H1 (cell line): ENCODE measurements around the gene MTARC2. TPM values are rescaled to one million over a fixed set of nuclear protein-coding genes. Genes with fewer than 3 reads are reported as not detected.

Experiments used
- CTCF ChIA-PET: fragments of 300-600 bp; sonication (Branson Sonifier 250); formaldehyde crosslinking; loops from one replicate; lab custom pipeline; 2021; ENCODE audit not compliant: partially characterized antibody; lab: Charles Lee
- POLR2A ChIA-PET: fragments of 300-600 bp; sonication (Branson Sonifier 250); formaldehyde crosslinking; loops from one replicate; lab custom pipeline; 2021; ENCODE audit warnings: inconsistent platforms; ENCODE audit not compliant: partially characterized antibody; lab: Charles Lee
- DNase-seq, 2 experiments: peaks; one replicate each; pipeline versions ENCODE4 v3.0.0 to v3.0.0-alpha.2; 2010 to 2022; ENCODE audit warnings: low spot score in 2 of 2, low read depth in 1 of 2, mixed read lengths in 1 of 2
- FAIRE-seq: peaks from 2 replicates; lab custom pipeline; 2011; peaks lifted over from hg19 to GRCh38; lab: Jason Lieb, UNC
- H2AFZ ChIP-seq: 2 replicates; pipeline ENCODE4 v1.8.1; 2012; ENCODE audit warnings: low read length, inconsistent platforms
- H2AK5ac ChIP-seq: 2 replicates; pipeline ENCODE4 v1.6.1; 2013; ENCODE audit warnings: low read depth, low read length
- H2BK120ac ChIP-seq: replicated peaks from 2 replicates; pipeline ENCODE3; 2013; ENCODE audit warnings: low read depth, low read length, inconsistent platforms
- H2BK12ac ChIP-seq: 2 replicates; pipeline ENCODE4 v1.6.1; 2013; ENCODE audit warnings: low read depth, low read length
- H2BK15ac ChIP-seq: 2 replicates; pipeline ENCODE4 v1.6.1; 2013; ENCODE audit warnings: low read length
- H2BK20ac ChIP-seq: 2 replicates; pipeline ENCODE4 v1.6.1; 2013; ENCODE audit warnings: low read length
- H2BK5ac ChIP-seq: 2 replicates; pipeline ENCODE4 v1.6.1; 2013; ENCODE audit warnings: low read depth, low read length
- H3K14ac ChIP-seq: 2 replicates; pipeline ENCODE4 v1.6.1; 2013; ENCODE audit warnings: inconsistent platforms; ENCODE audit not compliant: insufficient read length
- H3K18ac ChIP-seq: 2 replicates; pipeline ENCODE4 v1.6.1; 2013; ENCODE audit warnings: low read length; ENCODE audit errors: extremely low read depth
- H3K23ac ChIP-seq: 2 replicates; pipeline ENCODE4 v1.6.1; 2013; ENCODE audit warnings: inconsistent platforms; ENCODE audit not compliant: insufficient read length
- H3K23me2 ChIP-seq: 2 replicates; pipeline ENCODE4 v1.6.1; 2013; ENCODE audit warnings: low read depth, low read length
- H3K27ac ChIP-seq: 2 replicates; pipeline ENCODE4 v1.6.1; 2011; ENCODE audit warnings: low read depth, low read length, inconsistent platforms
- H3K27me3 ChIP-seq, 4 experiments: replicated peaks in 1 of 4; 1 replicate in 1 of 4; 2 replicates in 3 of 4; pipeline versions ENCODE4 v1.6.1 to v1.8.1; 2011 to 2013; ENCODE audit warnings: low read length in 3 of 4, mild to moderate bottlenecking in 3 of 4, inconsistent platforms in 2 of 4, mixed read lengths in 2 of 4, moderate library complexity in 1 of 4; ENCODE audit not compliant: control insufficient read depth in 3 of 4, insufficient read depth in 3 of 4; ENCODE audit errors: extremely low read depth in 1 of 4
- H3K36me3 ChIP-seq, 4 experiments: 2 replicates each; pipeline versions ENCODE4 v1.6.1 to v1.8.1; 2011 to 2013; ENCODE audit warnings: mild to moderate bottlenecking in 4 of 4, low read length in 3 of 4, moderate library complexity in 2 of 4, control low read depth in 1 of 4, inconsistent platforms in 1 of 4; ENCODE audit not compliant: insufficient read depth in 4 of 4, control insufficient read depth in 2 of 4
- H3K4ac ChIP-seq: replicated peaks from 2 replicates; pipeline ENCODE3; 2013; ENCODE audit warnings: low read length, low read depth, mixed read lengths, inconsistent platforms; ENCODE audit not compliant: insufficient read length
- H3K4me1 ChIP-seq, 4 experiments: replicated peaks in 1 of 4; 1 replicate in 1 of 4; 2 replicates in 3 of 4; pipeline versions ENCODE4 v1.6.1 to v1.8.1; 2011 to 2013; ENCODE audit warnings: low read length in 3 of 4, inconsistent platforms in 2 of 4, mixed read lengths in 1 of 4; ENCODE audit not compliant: insufficient read depth in 4 of 4, control insufficient read depth in 3 of 4
- H3K4me2 ChIP-seq, 2 experiments: 2 replicates each; pipeline versions ENCODE4 v1.6.1 to v1.8.1; 2011 to 2013; ENCODE audit warnings: low read depth in 2 of 2, low read length in 2 of 2, control low read depth in 1 of 2, inconsistent platforms in 1 of 2, mild to moderate bottlenecking in 1 of 2; ENCODE audit not compliant: insufficient read depth in 1 of 2
- H3K4me3 ChIP-seq, 4 experiments: fragments of 200-600, 300-600 bp in 1 of 4; sonication (generic), shearing (Covaris generic), sonication (Bioruptor Twin) in 1 of 4; 2 replicates each; pipeline versions ENCODE4 v1.5.1 to v1.8.1; 2011 to 2016; ENCODE audit warnings: low read length in 4 of 4, low read depth in 3 of 4, control low read depth in 2 of 4, inconsistent platforms in 2 of 4, mild to moderate bottlenecking in 2 of 4, mixed read lengths in 1 of 4, moderate library complexity in 1 of 4; ENCODE audit not compliant: insufficient read depth in 2 of 4; ENCODE audit errors: extremely low read depth in 1 of 4
- H3K56ac ChIP-seq: replicated peaks from 2 replicates; pipeline ENCODE3; 2013; ENCODE audit warnings: low read depth, mild to moderate bottlenecking, mixed read lengths, low read length, inconsistent platforms; ENCODE audit not compliant: insufficient read length
- H3K79me1 ChIP-seq: 2 replicates; pipeline ENCODE4 v1.6.1; 2013; ENCODE audit warnings: low read depth, low read length, control low read depth
- H3K79me2 ChIP-seq, 2 experiments: 2 replicates each; pipeline versions ENCODE4 v1.6.1 to v1.8.1; 2012 to 2013; ENCODE audit warnings: low read length in 2 of 2, mild to moderate bottlenecking in 2 of 2, inconsistent platforms in 1 of 2; ENCODE audit not compliant: insufficient read depth in 2 of 2, control insufficient read depth in 1 of 2
- H3K9ac ChIP-seq, 4 experiments: replicated peaks in 1 of 4; 1 replicate in 1 of 4; 2 replicates in 3 of 4; pipeline versions ENCODE4 v1.6.1 to v1.8.1; 2011 to 2013; ENCODE audit warnings: low read depth in 3 of 4, low read length in 3 of 4, control low read depth in 2 of 4, mild to moderate bottlenecking in 2 of 4, moderate library complexity in 2 of 4, inconsistent platforms in 1 of 4; ENCODE audit errors: extremely low read depth in 1 of 4
- H3K9me3 ChIP-seq, 2 experiments: 2 replicates each; pipeline versions ENCODE4 v1.6.1 to v1.8.1; 2012 to 2013; ENCODE audit warnings: mild to moderate bottlenecking in 2 of 2, moderate library complexity in 2 of 2, control low read depth in 1 of 2, inconsistent platforms in 1 of 2, low read depth in 1 of 2, low read length in 1 of 2, mixed read lengths in 1 of 2; ENCODE audit not compliant: insufficient read depth in 2 of 2
- H4K20me1 ChIP-seq, 2 experiments: replicated peaks in 1 of 2; 2 replicates each; pipeline versions ENCODE3 to v1.8.1; 2011 to 2013; ENCODE audit warnings: inconsistent platforms in 2 of 2, low read length in 2 of 2, mild to moderate bottlenecking in 1 of 2; ENCODE audit not compliant: insufficient read depth in 2 of 2, control insufficient read depth in 1 of 2
- H4K5ac ChIP-seq: 2 replicates; pipeline ENCODE4 v1.6.1; 2013; ENCODE audit warnings: low read length, low read depth, mixed read lengths, inconsistent platforms; ENCODE audit not compliant: insufficient read length
- H4K8ac ChIP-seq: 2 replicates; pipeline ENCODE4 v1.8.0; 2013; ENCODE audit warnings: mild to moderate bottlenecking, moderate library complexity, low read length, inconsistent platforms; ENCODE audit not compliant: insufficient read depth; ENCODE audit errors: extremely low read depth
- H4K91ac ChIP-seq: replicated peaks from 2 replicates; pipeline ENCODE3; 2013; ENCODE audit warnings: low read length, mixed read lengths, inconsistent platforms; ENCODE audit not compliant: insufficient read length
- CTCF ChIP-seq, 3 experiments: IDR thresholded peaks; 1 replicate in 2 of 3; 2 replicates in 1 of 3; pipeline versions ENCODE4 v1.5.1 to v1.6.1; 2011; ENCODE audit warnings: low read length in 3 of 3, mild to moderate bottlenecking in 3 of 3, inconsistent platforms in 2 of 3, low read depth in 1 of 3, moderate library complexity in 1 of 3; ENCODE audit not compliant: insufficient read depth in 1 of 3; ENCODE audit errors: control extremely low read depth in 1 of 3
- EP300 ChIP-seq, 2 experiments: IDR thresholded peaks; 1 replicate in 1 of 2; 2 replicates in 1 of 2; pipeline ENCODE4 v1.6.1; 2011 to 2012; ENCODE audit warnings: low read depth in 2 of 2, low read length in 2 of 2, mild to moderate bottlenecking in 2 of 2, borderline replicate concordance in 1 of 2, inconsistent platforms in 1 of 2, moderate library complexity in 1 of 2
- KDM1A ChIP-seq: fragments of 200-600, 300-600 bp; sonication (generic); IDR thresholded peaks from 2 replicates; pipeline ENCODE4 v1.7.1; 2016; ENCODE audit warnings: mild to moderate bottlenecking, low read length, borderline replicate concordance
- RXRA ChIP-seq: IDR thresholded peaks from 2 replicates; pipeline ENCODE4 v1.6.1; 2011; ENCODE audit warnings: low read depth, mild to moderate bottlenecking, low read length, moderate library complexity; ENCODE audit not compliant: insufficient read depth
- SUZ12 ChIP-seq: fragments of 200-600 bp; sonication (generic); IDR thresholded peaks from 2 replicates; pipeline ENCODE4 v1.6.1; 2012; ENCODE audit warnings: mild to moderate bottlenecking, inconsistent platforms, low read length, moderate library complexity, mixed read lengths
- WGBS, 2 experiments: shearing (Covaris generic) in 1 of 2; methylation state at CpG; one replicate each; pipeline versions ENCODE4 v1.1.6 to v1.1.7; 2013 to 2015; ENCODE audit warnings: low lambda C conversion rate in 2 of 2, mixed read lengths in 2 of 2, inconsistent platforms in 1 of 2, low coverage in 1 of 2, missing lambda C conversion rate in 1 of 2; ENCODE audit not compliant: insufficient replicate concordance in 2 of 2, insufficient coverage in 1 of 2, insufficient read length in 1 of 2; ENCODE audit errors: extremely low coverage in 1 of 2, missing lambda C conversion rate in 1 of 2; 5-methylcytosine and 5-hydroxymethylcytosine counted together
- polyA plus RNA-seq, 7 experiments: library from polyadenylated mRNA; depleted of rRNA in 3 of 7; stranded (reverse) in 5 of 7; unstranded in 2 of 7; fragments of >200 nt in 5 of 7; fragments of 200-250 nt in 2 of 7; gene quantifications; 1 replicate in 5 of 7; 2 replicates in 1 of 7; 4 replicates in 1 of 7; pipeline versions ENCODE4 v1.2.1 to v1.2.3, GENCODE V29; 2011 to 2013; ENCODE audit warnings: missing spikeins in 2 of 7, mixed read lengths in 2 of 7
- total RNA-seq: library from RNA; stranded (reverse); fragmentation: NEBNext Ultra II Directional; extraction: Animal tissue kit (Norgen Biotek cat#: 25700); gene quantifications from 2 replicates; pipeline ENCODE4 v1.2.1, GENCODE V29; 2021

The MTARC2 gene
- total and polyA plus RNA-seq, 2 of the 8 experiments (the other 6 are each of a cell fraction or from before 2014, with no cell fraction given) = 7.2 to 7.9 TPM

- no peak overlapping the region for H2BK15ac ChIP-seq
- H3K79me2 ChIP-seq = no peaks in the 10 kb centered on the region
- H3K27me3 ChIP-seq = no peaks in the 10 kb centered on the region
- H4K8ac ChIP-seq = no peak overlapping the region
- no peaks in the 10 kb centered on the region for H3K23me2 ChIP-seq
- 83% methylated on average over 3 of the region's 3 CpGs; no CpG with 5 or more reads in 1 of the 2 experiments for WGBS, 2 experiments
- H3K4me2 ChIP-seq = no peak overlapping the region
- H3K56ac ChIP-seq = no peak overlapping the region
- POLR2A ChIA-PET = interaction anchor here (1.7 kb wide), 1 partner anchor 28 kb away, joined by 4 read pairs; the partner anchor contains the start of gene MTARC1
- no peaks in the 10 kb centered on the region for H4K20me1 ChIP-seq
- H4K91ac ChIP-seq = no peak overlapping the region
- no peak overlapping the region for H3K23ac ChIP-seq
- no peaks in the 10 kb centered on the region for H3K79me1 ChIP-seq
- no peak overlapping the region for H3K4me3 ChIP-seq
- no peaks in the 10 kb centered on the region for H3K9me3 ChIP-seq
- no peak for TF ChIP-seq SUZ12
- no peak for TF ChIP-seq KDM1A
- no peak for TF ChIP-seq CTCF (IDR thresholded peaks at IDR 0.05; ENCODE audit: control extremely low read depth in 1 of 3, insufficient read depth in 1 of 3, low read depth in 1 of 3, low read length in 3 of 3)
- no peak for TF ChIP-seq EP300 (IDR thresholded peaks at IDR 0.05; ENCODE audit: borderline replicate concordance in 1 of 2, low read depth in 2 of 2, low read length in 2 of 2)
- TF ChIP-seq RXRA = no peak
- no peak overlapping the region for H2BK12ac ChIP-seq
- H3K14ac ChIP-seq = no peak overlapping the region
- H3K36me3 ChIP-seq = no peaks in the 10 kb centered on the region; a peak in 1 of 8 replicates
- H3K27ac ChIP-seq = no peak overlapping the region
- no peak overlapping the region for H2AK5ac ChIP-seq
- H3K18ac ChIP-seq = no peak overlapping the region
- no peak overlapping the region for H3K4ac ChIP-seq
- no peak overlapping the region for H2AFZ ChIP-seq
- no peak overlapping the region for H2BK120ac ChIP-seq
- H2BK5ac ChIP-seq = no peak overlapping the region
- H3K4me1 ChIP-seq = no peaks in the 10 kb centered on the region
- CTCF ChIA-PET = interaction anchor here (1.3 kb wide), 1 partner anchor 44 kb away, joined by 3 read pairs; no protein-coding TSS in a partner anchor
- H4K5ac ChIP-seq = no peak overlapping the region
- no peak overlapping the region for H2BK20ac ChIP-seq
- FAIRE-seq (no peak), DNase-seq (no peak)
- no peak overlapping the region for H3K9ac ChIP-seq
Observed at GRCh38 chr1:220759147-220759546, 11.0 kb downstream of the MTARC2 start.
